Lower leg skin (tissue), 3 donors: Measurements from ENCODE around the gene AP1S1.

Experiments used
- POLR2A ChIP-seq, 2 donors: fragments of 450-650 bp; IDR thresholded peaks; one replicate each; pipeline ENCODE4 v1.6.1; 2016 to 2017; ENCODE audit warnings: antibody characterized with exemption in 2 of 2, mild to moderate bottlenecking in 1 of 2, moderate library complexity in 1 of 2
- TF ChIP-seq, protein P1 (sequence below), 3 donors: fragments of 450-650 bp; IDR thresholded peaks; one replicate each; pipeline ENCODE4 v1.5.1; 2016; ENCODE audit warnings: antibody characterized with exemption in 3 of 3, mild to moderate bottlenecking in 3 of 3, moderate library complexity in 2 of 3

DNA sequence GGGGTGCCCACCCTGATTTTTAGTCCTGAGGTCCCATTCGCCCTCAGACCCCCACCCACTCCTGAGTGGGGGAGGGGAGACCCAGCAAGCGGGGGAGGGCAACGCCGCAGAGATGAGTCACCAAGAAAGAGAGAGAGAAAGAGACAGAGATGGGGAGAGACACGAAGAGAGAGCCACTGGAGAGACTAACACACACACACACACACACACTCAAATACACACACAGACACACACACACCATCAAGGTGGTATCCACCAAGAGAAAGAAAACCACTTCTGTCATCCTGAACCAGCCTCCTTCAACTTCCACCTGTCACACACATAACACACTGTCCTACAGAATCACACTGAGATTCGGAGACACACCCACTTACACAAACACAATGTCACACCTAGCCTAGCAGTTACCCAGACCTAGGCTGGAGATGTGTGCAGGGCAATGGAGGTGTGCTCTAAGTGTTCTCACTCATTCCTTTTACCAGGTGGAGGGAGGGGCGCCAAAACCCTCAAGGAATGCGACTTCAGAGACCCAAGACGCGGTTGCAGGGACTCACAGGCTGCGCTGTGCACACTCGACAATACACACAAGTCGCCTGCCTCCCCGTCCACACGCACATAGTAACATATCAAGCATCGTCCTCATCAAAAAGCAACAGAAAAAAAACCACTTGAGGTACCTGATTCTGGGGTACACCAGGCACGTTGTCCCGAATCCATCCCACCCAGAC, 15.0 kb downstream of the AP1S1 start:
- no peak for TF ChIP-seq POLR2A (IDR thresholded peaks at IDR 0.05)
- TF ChIP-seq, protein P1, sequence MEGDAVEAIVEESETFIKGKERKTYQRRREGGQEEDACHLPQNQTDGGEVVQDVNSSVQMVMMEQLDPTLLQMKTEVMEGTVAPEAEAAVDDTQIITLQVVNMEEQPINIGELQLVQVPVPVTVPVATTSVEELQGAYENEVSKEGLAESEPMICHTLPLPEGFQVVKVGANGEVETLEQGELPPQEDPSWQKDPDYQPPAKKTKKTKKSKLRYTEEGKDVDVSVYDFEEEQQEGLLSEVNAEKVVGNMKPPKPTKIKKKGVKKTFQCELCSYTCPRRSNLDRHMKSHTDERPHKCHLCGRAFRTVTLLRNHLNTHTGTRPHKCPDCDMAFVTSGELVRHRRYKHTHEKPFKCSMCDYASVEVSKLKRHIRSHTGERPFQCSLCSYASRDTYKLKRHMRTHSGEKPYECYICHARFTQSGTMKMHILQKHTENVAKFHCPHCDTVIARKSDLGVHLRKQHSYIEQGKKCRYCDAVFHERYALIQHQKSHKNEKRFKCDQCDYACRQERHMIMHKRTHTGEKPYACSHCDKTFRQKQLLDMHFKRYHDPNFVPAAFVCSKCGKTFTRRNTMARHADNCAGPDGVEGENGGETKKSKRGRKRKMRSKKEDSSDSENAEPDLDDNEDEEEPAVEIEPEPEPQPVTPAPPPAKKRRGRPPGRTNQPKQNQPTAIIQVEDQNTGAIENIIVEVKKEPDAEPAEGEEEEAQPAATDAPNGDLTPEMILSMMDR (IDR thresholded peaks at IDR 0.05), result no peak
